ENCODE data around the gene TTC22. TPM values are rescaled to one million over a fixed set of nuclear protein-coding genes. Genes with fewer than 3 reads are reported as not detected.

Gene TTC22
- total RNA-seq, 4 donors from 2014 or later = under 0.01 to 0.17 (median 0.09) TPM

- H3K36me3 ChIP-seq = no peaks in the 10 kb centered on the region
- no peak for DNase-seq (ENCODE audit: extremely low spot score)
- H3K9me3 ChIP-seq = no peaks in the 10 kb centered on the region
- no peak overlapping the region for H3K27ac ChIP-seq (replicated peaks in 1 of 4)
- intact Hi-C loops (cut with DNase I) = no loop called here
- TF ChIP-seq EP300 (IDR thresholded peaks at IDR 0.05) = no peak
- no peak for TF ChIP-seq POLR2AphosphoS5 (IDR thresholded peaks at IDR 0.05)
- no peak for TF ChIP-seq CTCF (IDR thresholded peaks at IDR 0.05)
- TF ChIP-seq POLR2A (IDR thresholded peaks at IDR 0.05; ENCODE audit: low read depth) = no peak
- peaks cover 0 to 58% (median 7%) of the 10 kb centered on the region in 4 donors for H3K27me3 ChIP-seq
- H3K4me3 ChIP-seq = no peak overlapping the region
- H3K4me1 ChIP-seq = peaks cover 4 to 8% (median 6%) of the 10 kb centered on the region in 4 donors
- WGBS = 85% methylated on average over 2 of the region's 2 CpGs
These were observed 17.1 kb downstream of the TTC22 start for GRCh38 chr1:54784066-54784465.

GRCh38 chr1:54782588-54782987, 18.5 kb downstream of the TTC22 start:
- peaks cover 0 to 55% (median 7%) of the 10 kb centered on the region in 4 donors for H3K27me3 ChIP-seq
- TF ChIP-seq EP300 (IDR thresholded peaks at IDR 0.05) (no peak), POLR2AphosphoS5 (IDR thresholded peaks at IDR 0.05) (no peak), CTCF (IDR thresholded peaks at IDR 0.05) (no peak), POLR2A (IDR thresholded peaks at IDR 0.05; ENCODE audit: low read depth) (no peak)
- H3K9me3 ChIP-seq = no peaks in the 10 kb centered on the region
- no peak overlapping the region for H3K27ac ChIP-seq (replicated peaks in 1 of 4)
- H3K4me3 ChIP-seq = no peak overlapping the region
- 94% methylated on average over 2 of the region's 2 CpGs for WGBS
- intact Hi-C loops (cut with DNase I) = no loop called here
- H3K4me1 ChIP-seq = peaks cover 4 to 8% (median 6%) of the 10 kb centered on the region in 4 donors
- no peak for DNase-seq (ENCODE audit: extremely low spot score)
- no peaks in the 10 kb centered on the region for H3K36me3 ChIP-seq

- H3K36me3 ChIP-seq = no peaks in the 10 kb centered on the region
- peaks cover 0 to 50% (median 7%) of the 10 kb centered on the region in 4 donors for H3K27me3 ChIP-seq
- DNase-seq (ENCODE audit: extremely low spot score) = no peak
- no peaks in the 10 kb centered on the region for H3K9me3 ChIP-seq
- H3K4me3 ChIP-seq = no peak overlapping the region
- intact Hi-C loops (cut with DNase I) = no loop called here
- peaks cover 4 to 8% (median 6%) of the 10 kb centered on the region in 4 donors for H3K4me1 ChIP-seq
- TF ChIP-seq CTCF (IDR thresholded peaks at IDR 0.05) (no peak), POLR2A (IDR thresholded peaks at IDR 0.05; ENCODE audit: low read depth) (no peak), EP300 (IDR thresholded peaks at IDR 0.05) (no peak), POLR2AphosphoS5 (IDR thresholded peaks at IDR 0.05) (no peak)
- 87% methylated on average over 6 of the region's 6 CpGs for WGBS
- H3K27ac ChIP-seq (replicated peaks in 1 of 4) = no peak overlapping the region
These were observed 19.0 kb downstream of the TTC22 start for GRCh38 chr1:54782156-54782555.

GRCh38 chr1:54781023-54781723, 19.9 kb downstream of the TTC22 start:
- WGBS = 61% methylated on average over 22 of the region's 74 CpGs

More at GRCh38 chr1:54781023-54781723, 19.9 kb downstream of the TTC22 start:
- H3K4me1 ChIP-seq = peaks cover 4 to 8% (median 6%) of the 10 kb centered on the region in 4 donors
- intact Hi-C loops (cut with DNase I) = no loop called here
- H3K36me3 ChIP-seq = no peaks in the 10 kb centered on the region
- no peak for DNase-seq (ENCODE audit: extremely low spot score)
- H3K27me3 ChIP-seq = peaks cover 0 to 40% (median 7%) of the 10 kb centered on the region in 4 donors
- peak overlapping the region in 1 of 4 donors; percentile 9 for H3K4me3 ChIP-seq
- TF ChIP-seq POLR2A (IDR thresholded peaks at IDR 0.05; ENCODE audit: low read depth) = no peak
- no peak for TF ChIP-seq CTCF (IDR thresholded peaks at IDR 0.05)
- no peak for TF ChIP-seq POLR2AphosphoS5 (IDR thresholded peaks at IDR 0.05)
- no peak for TF ChIP-seq EP300 (IDR thresholded peaks at IDR 0.05)
- no peak overlapping the region for H3K27ac ChIP-seq (replicated peaks in 1 of 4)
- H3K9me3 ChIP-seq = no peaks in the 10 kb centered on the region

Data from esophagus muscularis mucosa (tissue), 4 donors.